ENCODE results near the gene FOXQ1. TPM values are rescaled to one million over a fixed set of nuclear protein-coding genes. Genes with fewer than 3 reads are reported as not detected.

Gene FOXQ1
- total RNA-seq, 1 donor from 2014 or later, result 0.39 TPM

DNA sequence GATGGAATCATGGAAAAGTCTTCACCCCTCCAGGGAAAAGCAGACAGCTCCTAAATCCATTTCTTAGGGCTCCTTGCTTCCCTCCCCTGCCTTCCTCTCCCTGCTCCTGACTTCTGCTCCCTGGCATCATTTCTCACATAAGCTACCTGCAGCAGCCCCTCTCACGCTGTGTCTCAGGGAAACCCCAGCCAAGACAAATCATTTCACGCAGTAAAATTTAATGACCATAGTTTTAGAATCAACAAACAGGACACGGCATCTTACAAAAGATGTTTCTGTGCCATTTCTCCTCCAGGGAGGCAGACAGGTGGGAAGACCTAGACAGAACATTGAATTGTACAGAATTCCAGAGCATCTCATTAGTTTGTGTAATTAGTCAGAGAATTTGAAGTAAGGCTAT is 16.5 kb upstream of the FOXQ1 start:
- peaks cover 6% of the 10 kb centered on the region for H3K4me1 Mint-ChIP-seq (ENCODE audit: low read depth, unreplicated experiment)
- no peaks in the 10 kb centered on the region for H3K4me1 ChIP-seq (ENCODE audit: insufficient read depth, low read length)
- H3K27ac ChIP-seq (ENCODE audit: low read depth, low read length), result no peak overlapping the region
- peaks cover 3% of the 10 kb centered on the region for H3K9me3 ChIP-seq (ENCODE audit: insufficient read depth, low read depth, low read length)
- H3K27me3 Mint-ChIP-seq (ENCODE audit: low read depth, unreplicated experiment), result peaks cover 6% of the 10 kb centered on the region
- no peaks in the 10 kb centered on the region for H3K36me3 Mint-ChIP-seq (ENCODE audit: low read depth, unreplicated experiment)
- no peaks in the 10 kb centered on the region for H3K27me3 ChIP-seq (ENCODE audit: insufficient read depth, low read length)
- H3K79me2 ChIP-seq (ENCODE audit: insufficient read depth, low read length), result no peaks in the 10 kb centered on the region
- H3K4me3 Mint-ChIP-seq (ENCODE audit: unreplicated experiment), result no peak overlapping the region
- H3K9ac ChIP-seq (ENCODE audit: low read length), result no peak overlapping the region
- no peaks in the 10 kb centered on the region for H3K36me3 ChIP-seq (ENCODE audit: insufficient read depth, low read length)
- H2AFZ ChIP-seq (ENCODE audit: low read depth, low read length), result no peak overlapping the region
- DNase-seq (ENCODE audit: low read depth), result no peak
- no peak overlapping the region for H3K27ac Mint-ChIP-seq (ENCODE audit: unreplicated experiment)
- TF ChIP-seq CTCF (IDR thresholded peaks at IDR 0.05; ENCODE audit: insufficient read depth, low read depth, low read length) (no peak), EZH2 (IDR thresholded peaks at IDR 0.05; ENCODE audit: insufficient read depth, low read length) (no peak)
- H3K4me3 ChIP-seq (ENCODE audit: insufficient read depth, low read depth, low read length), result no peak overlapping the region
- H3K4me2 ChIP-seq (ENCODE audit: low read length), result no peak overlapping the region
- no peaks in the 10 kb centered on the region for H4K20me1 ChIP-seq (ENCODE audit: insufficient read depth, low read length)
- no peak for FAIRE-seq
- peaks cover 12% of the 10 kb centered on the region for H3K9me3 Mint-ChIP-seq (ENCODE audit: unreplicated experiment)

DNA sequence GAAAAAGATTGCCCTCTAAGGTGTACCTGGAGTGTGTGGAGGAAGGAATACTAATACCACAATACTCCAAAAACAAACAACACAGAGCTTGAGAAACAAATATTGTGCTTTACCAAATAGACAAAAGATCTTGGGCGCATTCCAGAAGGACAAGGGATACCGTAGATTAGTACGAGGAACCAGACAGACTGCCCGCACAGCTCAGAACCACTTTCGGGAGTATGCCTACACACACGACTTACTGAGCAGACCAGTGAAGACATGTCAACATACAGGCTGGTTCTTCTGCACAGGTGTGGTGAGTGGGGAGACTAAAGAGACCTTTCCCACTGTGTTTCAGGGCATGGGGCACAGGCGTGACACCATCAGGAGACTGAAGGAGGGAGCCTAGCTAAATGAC is 15.8 kb upstream of the FOXQ1 start:
- no peak overlapping the region for H2AFZ ChIP-seq (ENCODE audit: low read depth, low read length)
- Mint-ChIP-seq H3K27me3 (ENCODE audit: low read depth, unreplicated experiment) (peaks cover 6% of the 10 kb centered on the region), H3K4me1 (ENCODE audit: low read depth, unreplicated experiment) (peaks cover 6% of the 10 kb centered on the region), H3K36me3 (ENCODE audit: low read depth, unreplicated experiment) (no peaks in the 10 kb centered on the region), H3K4me3 (ENCODE audit: unreplicated experiment) (no peak overlapping the region), H3K9me3 (ENCODE audit: unreplicated experiment) (peaks cover 13% of the 10 kb centered on the region), H3K27ac (ENCODE audit: unreplicated experiment) (no peak overlapping the region)
- no peak overlapping the region for H3K27ac ChIP-seq (ENCODE audit: low read depth, low read length)
- no peak overlapping the region for H3K9ac ChIP-seq (ENCODE audit: low read length)
- H3K36me3 ChIP-seq (ENCODE audit: insufficient read depth, low read length), result no peaks in the 10 kb centered on the region
- H3K9me3 ChIP-seq (ENCODE audit: insufficient read depth, low read depth, low read length), result peaks cover 3% of the 10 kb centered on the region
- no peak overlapping the region for H3K4me3 ChIP-seq (ENCODE audit: insufficient read depth, low read depth, low read length)
- DNase-seq (ENCODE audit: low read depth) (no peak), FAIRE-seq (no peak)
- no peaks in the 10 kb centered on the region for H3K27me3 ChIP-seq (ENCODE audit: insufficient read depth, low read length)
- no peak overlapping the region for H3K4me2 ChIP-seq (ENCODE audit: low read length)
- H4K20me1 ChIP-seq (ENCODE audit: insufficient read depth, low read length), result no peaks in the 10 kb centered on the region
- no peaks in the 10 kb centered on the region for H3K79me2 ChIP-seq (ENCODE audit: insufficient read depth, low read length)
- no peaks in the 10 kb centered on the region for H3K4me1 ChIP-seq (ENCODE audit: insufficient read depth, low read length)
- no peak for TF ChIP-seq EZH2 (IDR thresholded peaks at IDR 0.05; ENCODE audit: insufficient read depth, low read length)
- TF ChIP-seq CTCF (IDR thresholded peaks at IDR 0.05; ENCODE audit: insufficient read depth, low read depth, low read length), result no peak

GRCh38 chr6:1296542-1296941 is 15.4 kb upstream of the FOXQ1 start:
- H3K4me3 Mint-ChIP-seq (ENCODE audit: unreplicated experiment), result no peak overlapping the region
- H3K27ac Mint-ChIP-seq (ENCODE audit: unreplicated experiment), result no peak overlapping the region
- peaks cover 6% of the 10 kb centered on the region for H3K4me1 Mint-ChIP-seq (ENCODE audit: low read depth, unreplicated experiment)
- Histone ChIP-seq H3K36me3 (ENCODE audit: insufficient read depth, low read length) (no peaks in the 10 kb centered on the region), H3K4me2 (ENCODE audit: low read length) (no peak overlapping the region), H3K27ac (ENCODE audit: low read depth, low read length) (no peak overlapping the region), H3K9ac (ENCODE audit: low read length) (no peak overlapping the region), H2AFZ (ENCODE audit: low read depth, low read length) (no peak overlapping the region), H3K27me3 (ENCODE audit: insufficient read depth, low read length) (no peaks in the 10 kb centered on the region), H3K4me3 (ENCODE audit: insufficient read depth, low read depth, low read length) (no peak overlapping the region), H3K9me3 (ENCODE audit: insufficient read depth, low read depth, low read length) (peaks cover 3% of the 10 kb centered on the region), H3K4me1 (ENCODE audit: insufficient read depth, low read length) (no peaks in the 10 kb centered on the region), H4K20me1 (ENCODE audit: insufficient read depth, low read length) (no peaks in the 10 kb centered on the region), H3K79me2 (ENCODE audit: insufficient read depth, low read length) (no peaks in the 10 kb centered on the region)
- FAIRE-seq, result peak; percentile 64
- peaks cover 6% of the 10 kb centered on the region for H3K27me3 Mint-ChIP-seq (ENCODE audit: low read depth, unreplicated experiment)
- H3K36me3 Mint-ChIP-seq (ENCODE audit: low read depth, unreplicated experiment), result no peaks in the 10 kb centered on the region
- peaks cover 17% of the 10 kb centered on the region for H3K9me3 Mint-ChIP-seq (ENCODE audit: unreplicated experiment)
- DNase-seq (ENCODE audit: low read depth), result no peak
- TF ChIP-seq EZH2 (IDR thresholded peaks at IDR 0.05; ENCODE audit: insufficient read depth, low read length) (no peak), CTCF (IDR thresholded peaks at IDR 0.05; ENCODE audit: insufficient read depth, low read depth, low read length) (no peak)
